HG02973 (cell line): ENCODE measurements around the gene PTX4.

ENCODE experiments used
- ATAC-seq: cut with Tn5 transposase; IDR thresholded peaks from one replicate; pipeline ENCODE4 v1.9.1; 2021; ENCODE audit warnings: moderate library complexity; ENCODE audit not compliant: unreplicated experiment

The PTX4 gene

GRCh38 chr16:1524366-1524765, 35.6 kb upstream of the PTX4 start:
- no peak for ATAC-seq

GRCh38 chr16:1523581-1524245, 35.0 kb upstream of the PTX4 start:
- no peak for ATAC-seq

- ATAC-seq: no peak
Measured at GRCh38 chr16:1520461-1520860, 31.7 kb upstream of the PTX4 start.

- no peak for ATAC-seq
Measured at GRCh38 chr16:1519831-1520230, 31.1 kb upstream of the PTX4 start.

- no peak for ATAC-seq
Measured at GRCh38 chr16:1518626-1519135, 29.9 kb upstream of the PTX4 start.

- no peak for ATAC-seq
Measured at GRCh38 chr16:1514507-1514906, 25.8 kb upstream of the PTX4 start.

GRCh38 chr16:1512774-1513173, 24.0 kb upstream of the PTX4 start:
- ATAC-seq: no peak

GRCh38 chr16:1511662-1512569, 23.2 kb upstream of the PTX4 start:
- no peak for ATAC-seq

- ATAC-seq: no peak
Measured at GRCh38 chr16:1510941-1511351, 22.2 kb upstream of the PTX4 start.

GRCh38 chr16:1510272-1510671, 21.5 kb upstream of the PTX4 start:
- ATAC-seq: no peak

- no peak for ATAC-seq
Measured at GRCh38 chr16:1509307-1510221, 20.8 kb upstream of the PTX4 start.

- no peak for ATAC-seq
Measured at GRCh38 chr16:1508494-1509187, 19.9 kb upstream of the PTX4 start.

GRCh38 chr16:1506494-1507213, 17.9 kb upstream of the PTX4 start:
- no peak for ATAC-seq

GRCh38 chr16:1505912-1506311, 17.2 kb upstream of the PTX4 start:
- ATAC-seq: no peak

GRCh38 chr16:1505073-1505844, 16.5 kb upstream of the PTX4 start:
- ATAC-seq: no peak

- no peak for ATAC-seq
Measured at GRCh38 chr16:1503110-1503955, 14.6 kb upstream of the PTX4 start.

- no peak for ATAC-seq
Measured at GRCh38 chr16:1502092-1503004, 13.6 kb upstream of the PTX4 start.
